Hepatocyte (in vitro differentiated cells): ENCODE measurements around the gene KIRREL3.

Experiments used
- CTCF ChIP-seq: fragments of 200-600 bp; sonication (generic); IDR thresholded peaks from 2 replicates; pipeline ENCODE4 v1.5.1; 2016; ENCODE audit warnings: antibody characterized with exemption, mild to moderate bottlenecking; ENCODE audit not compliant: poor library complexity
- EZH2 ChIP-seq: fragments of 200-600 bp; sonication (generic); IDR thresholded peaks from 2 replicates; pipeline ENCODE4 v1.6.1; 2016; ENCODE audit warnings: antibody characterized with exemption, mild to moderate bottlenecking, borderline replicate concordance

- TF ChIP-seq CTCF = no peak
- no peak for TF ChIP-seq EZH2
Measured at GRCh38 chr11:126682590-126682989, 318.0 kb downstream of the KIRREL3 start.
